Mesendoderm (in vitro differentiated cells): ENCODE measurements around the gene LRTM1.

Source experiments
- DNase-seq: peaks from one replicate; pipeline ENCODE4 v3.0.0; 2013
- H2AK5ac ChIP-seq: 2 replicates; pipeline ENCODE4 v1.6.1; 2013; ENCODE audit warnings: low read length, inconsistent platforms
- H2BK120ac ChIP-seq: 2 replicates; pipeline ENCODE4 v1.6.1; 2013; ENCODE audit warnings: low read depth, mild to moderate bottlenecking, low read length, moderate library complexity, mixed read lengths
- H2BK15ac ChIP-seq: replicated peaks from 2 replicates; pipeline ENCODE4 v1.6.1; 2013; ENCODE audit warnings: low read depth, mild to moderate bottlenecking, moderate library complexity
- H2BK5ac ChIP-seq: 2 replicates; pipeline ENCODE4 v1.6.1; 2013; ENCODE audit warnings: low read length, inconsistent platforms
- H3K18ac ChIP-seq: 2 replicates; pipeline ENCODE4 v1.6.1; 2013; ENCODE audit warnings: mild to moderate bottlenecking, low read length, mixed read lengths
- H3K23ac ChIP-seq: one replicate; pipeline ENCODE4 v1.6.1; 2013; ENCODE audit warnings: low read length
- H3K27ac ChIP-seq: 2 replicates; pipeline ENCODE4 v1.5.1; 2013; ENCODE audit warnings: low read depth, mild to moderate bottlenecking, inconsistent platforms, low read length, moderate library complexity
- H3K27me3 ChIP-seq: 2 replicates; pipeline ENCODE4 v1.6.1; 2013; ENCODE audit warnings: low read length, control low read depth, mild to moderate bottlenecking, inconsistent platforms; ENCODE audit not compliant: insufficient read depth, poor library complexity
- H3K36me3 ChIP-seq: 2 replicates; pipeline ENCODE4 v1.6.1; 2013; ENCODE audit warnings: low read length, inconsistent platforms; ENCODE audit not compliant: control insufficient read depth, insufficient read depth
- H3K4ac ChIP-seq: one replicate; pipeline ENCODE4 v1.6.1; 2013; ENCODE audit warnings: low read depth, mild to moderate bottlenecking, low read length, moderate library complexity
- H3K4me1 ChIP-seq: 2 replicates; pipeline ENCODE4 v1.6.1; 2013; ENCODE audit warnings: low read depth, low read length, inconsistent platforms; ENCODE audit not compliant: control insufficient read depth
- H3K4me2 ChIP-seq: 2 replicates; pipeline ENCODE4 v1.6.1; 2013; ENCODE audit warnings: low read length
- H3K4me3 ChIP-seq: 2 replicates; pipeline ENCODE4 v1.5.1; 2013; ENCODE audit warnings: mild to moderate bottlenecking, low read length
- H3K56ac ChIP-seq: one replicate; pipeline ENCODE4 v1.6.1; 2013; ENCODE audit warnings: low read length
- H3K79me1 ChIP-seq: 2 replicates; pipeline ENCODE4 v1.6.1; 2013; ENCODE audit warnings: low read length, inconsistent platforms
- H3K79me2 ChIP-seq: 2 replicates; pipeline ENCODE4 v1.6.1; 2013; ENCODE audit warnings: mild to moderate bottlenecking, low read length; ENCODE audit not compliant: control insufficient read depth, insufficient read depth
- H3K9ac ChIP-seq: 2 replicates; pipeline ENCODE4 v1.6.1; 2013; ENCODE audit warnings: low read length, inconsistent platforms
- H4K5ac ChIP-seq: one replicate; pipeline ENCODE4 v1.6.1; 2013; ENCODE audit warnings: low read length
- H4K8ac ChIP-seq: one replicate; pipeline ENCODE4 v1.6.1; 2013; ENCODE audit warnings: low read depth, mild to moderate bottlenecking, control low read depth, low read length, moderate library complexity
- WGBS: extraction: QIAGEN DNeasy Blood & Tissue Kit; methylation state at CpG from one replicate; pipeline ENCODE4 v1.1.7; 2013; ENCODE audit warnings: low lambda C conversion rate, missing lambda C conversion rate; ENCODE audit not compliant: insufficient coverage; ENCODE audit errors: extremely low coverage; 5-methylcytosine and 5-hydroxymethylcytosine counted together

LRTM1 gene

GRCh38 chr3:54918516-54918915 is 9.3 kb downstream of the LRTM1 start:
- H3K36me3 ChIP-seq: no peaks in the 10 kb centered on the region
- no peak overlapping the region for H3K4ac ChIP-seq
- no peak for DNase-seq
- no peak overlapping the region for H4K8ac ChIP-seq
- no peaks in the 10 kb centered on the region for H3K27me3 ChIP-seq
- WGBS: no CpG with 5 or more reads among the region's 12 CpGs
- H3K27ac ChIP-seq: no peak overlapping the region
- H2BK5ac ChIP-seq: no peak overlapping the region
- H3K4me2 ChIP-seq: no peak overlapping the region
- H3K9ac ChIP-seq: no peak overlapping the region
- no peak overlapping the region for H2AK5ac ChIP-seq
- H3K18ac ChIP-seq: no peak overlapping the region
- no peak overlapping the region for H2BK15ac ChIP-seq
- no peaks in the 10 kb centered on the region for H3K79me1 ChIP-seq
- H3K4me3 ChIP-seq: no peak overlapping the region
- H3K56ac ChIP-seq: no peak overlapping the region
- no peaks in the 10 kb centered on the region for H3K79me2 ChIP-seq
- no peak overlapping the region for H3K23ac ChIP-seq
- no peak overlapping the region for H4K5ac ChIP-seq
- H3K4me1 ChIP-seq: no peaks in the 10 kb centered on the region
- no peak overlapping the region for H2BK120ac ChIP-seq

- Histone ChIP-seq H3K27me3 (no peaks in the 10 kb centered on the region), H2BK5ac (no peak overlapping the region), H2BK120ac (no peak overlapping the region), H3K79me1 (no peaks in the 10 kb centered on the region), H3K4me1 (no peaks in the 10 kb centered on the region), H2BK15ac (no peak overlapping the region), H3K56ac (no peak overlapping the region), H4K8ac (no peak overlapping the region), H2AK5ac (no peak overlapping the region), H3K4ac (no peak overlapping the region), H3K4me3 (no peak overlapping the region), H3K4me2 (no peak overlapping the region), H3K9ac (no peak overlapping the region), H4K5ac (no peak overlapping the region), H3K23ac (no peak overlapping the region), H3K79me2 (no peaks in the 10 kb centered on the region), H3K27ac (no peak overlapping the region), H3K18ac (no peak overlapping the region), H3K36me3 (no peaks in the 10 kb centered on the region)
- no peak for DNase-seq
- WGBS: no CpG with 5 or more reads among the region's 4 CpGs
Measured at GRCh38 chr3:54917862-54918261, 10.0 kb downstream of the LRTM1 start.

- Histone ChIP-seq H2BK15ac (no peak overlapping the region), H3K4me2 (no peak overlapping the region), H3K23ac (no peak overlapping the region), H3K27ac (no peak overlapping the region), H2AK5ac (no peak overlapping the region), H3K36me3 (no peaks in the 10 kb centered on the region), H4K8ac (no peak overlapping the region), H4K5ac (no peak overlapping the region), H3K79me1 (no peaks in the 10 kb centered on the region), H3K79me2 (no peaks in the 10 kb centered on the region), H3K18ac (no peak overlapping the region), H3K56ac (no peak overlapping the region), H3K4me1 (no peaks in the 10 kb centered on the region), H3K4me3 (no peak overlapping the region), H2BK5ac (no peak overlapping the region), H2BK120ac (no peak overlapping the region), H3K4ac (no peak overlapping the region), H3K9ac (no peak overlapping the region), H3K27me3 (no peaks in the 10 kb centered on the region)
- DNase-seq: no peak
- no CpG with 5 or more reads among the region's 2 CpGs for WGBS
Measured at GRCh38 chr3:54917174-54917573, 10.7 kb downstream of the LRTM1 start.

GRCh38 chr3:54916732-54917131 is 11.1 kb downstream of the LRTM1 start:
- H3K4ac ChIP-seq: no peak overlapping the region
- no peaks in the 10 kb centered on the region for H3K27me3 ChIP-seq
- no peak overlapping the region for H2AK5ac ChIP-seq
- H2BK120ac ChIP-seq: no peak overlapping the region
- H3K4me2 ChIP-seq: no peak overlapping the region
- no peak overlapping the region for H4K8ac ChIP-seq
- no peak overlapping the region for H3K27ac ChIP-seq
- no peak overlapping the region for H3K23ac ChIP-seq
- H3K4me3 ChIP-seq: no peak overlapping the region
- no peaks in the 10 kb centered on the region for H3K79me1 ChIP-seq
- H2BK15ac ChIP-seq: no peak overlapping the region
- H3K56ac ChIP-seq: no peak overlapping the region
- H2BK5ac ChIP-seq: no peak overlapping the region
- DNase-seq: no peak
- H3K9ac ChIP-seq: no peak overlapping the region
- H3K79me2 ChIP-seq: no peaks in the 10 kb centered on the region
- no peak overlapping the region for H4K5ac ChIP-seq
- H3K36me3 ChIP-seq: no peaks in the 10 kb centered on the region
- no peak overlapping the region for H3K18ac ChIP-seq
- H3K4me1 ChIP-seq: no peaks in the 10 kb centered on the region

GRCh38 chr3:54915976-54916375 is 11.9 kb downstream of the LRTM1 start:
- no CpG with 5 or more reads among the region's 8 CpGs for WGBS
- H2BK15ac ChIP-seq: no peak overlapping the region
- H3K27me3 ChIP-seq: no peaks in the 10 kb centered on the region
- no peak overlapping the region for H3K4ac ChIP-seq
- no peaks in the 10 kb centered on the region for H3K4me1 ChIP-seq
- no peak overlapping the region for H3K27ac ChIP-seq
- no peak for DNase-seq
- H3K23ac ChIP-seq: no peak overlapping the region
- H4K5ac ChIP-seq: no peak overlapping the region
- no peaks in the 10 kb centered on the region for H3K79me2 ChIP-seq
- H4K8ac ChIP-seq: no peak overlapping the region
- no peak overlapping the region for H3K56ac ChIP-seq
- H3K79me1 ChIP-seq: no peaks in the 10 kb centered on the region
- no peak overlapping the region for H3K9ac ChIP-seq
- H3K4me2 ChIP-seq: no peak overlapping the region
- no peaks in the 10 kb centered on the region for H3K36me3 ChIP-seq
- no peak overlapping the region for H3K18ac ChIP-seq
- no peak overlapping the region for H2BK120ac ChIP-seq
- H2BK5ac ChIP-seq: no peak overlapping the region
- no peak overlapping the region for H2AK5ac ChIP-seq
- no peak overlapping the region for H3K4me3 ChIP-seq

- Histone ChIP-seq H3K4me1 (no peaks in the 10 kb centered on the region), H3K79me2 (no peaks in the 10 kb centered on the region), H2BK15ac (no peak overlapping the region), H3K79me1 (no peaks in the 10 kb centered on the region), H4K8ac (no peak overlapping the region), H2BK120ac (no peak overlapping the region), H3K18ac (no peak overlapping the region), H2BK5ac (no peak overlapping the region), H2AK5ac (no peak overlapping the region), H3K36me3 (no peaks in the 10 kb centered on the region), H3K4ac (no peak overlapping the region), H3K27me3 (no peaks in the 10 kb centered on the region), H3K23ac (no peak overlapping the region), H4K5ac (no peak overlapping the region), H3K56ac (no peak overlapping the region), H3K4me2 (no peak overlapping the region), H3K9ac (no peak overlapping the region), H3K27ac (no peak overlapping the region), H3K4me3 (no peak overlapping the region)
- no peak for DNase-seq
- WGBS: no CpG with 5 or more reads among the region's 4 CpGs
Measured at GRCh38 chr3:54915181-54915580, 12.7 kb downstream of the LRTM1 start.
